Stimulated activated CD8-positive, alpha-beta memory T cell treated with anti-CD3 and anti-CD28 coated beads, Interleukin-7, amount 100 ng/mL, for 48 hours (primary cell): ENCODE measurements around the gene PTPRN2.
"Not testable (repeated sequence)": the region's sequence is repeated elsewhere in the genome, so short reads cannot be mapped to it uniquely, and the experiment has no call there.

ENCODE experiments used
- DNase-seq, 2 donors: peaks; one replicate each; pipeline ENCODE4 v3.0.0-alpha.2; 2020; ENCODE audit warnings: low read depth in 1 of 2; ENCODE audit errors: extremely low read depth in 1 of 2

Gene PTPRN2

GRCh38 chr7:158473221-158473620 lies 114.4 kb downstream of the PTPRN2 start:
- DNase-seq = no peak

GRCh38 chr7:158472596-158472995 lies 115.0 kb downstream of the PTPRN2 start:
- DNase-seq = no peak

GRCh38 chr7:158471716-158472115 lies 115.9 kb downstream of the PTPRN2 start:
- DNase-seq = no peak

- no peak for DNase-seq
Measured at GRCh38 chr7:158470336-158470735, 117.3 kb downstream of the PTPRN2 start.

- DNase-seq = no peak
Measured at GRCh38 chr7:158469396-158470051, 118.1 kb downstream of the PTPRN2 start.

GRCh38 chr7:158468700-158469296 lies 118.8 kb downstream of the PTPRN2 start:
- DNase-seq = no peak

GRCh38 chr7:158468181-158468580 lies 119.4 kb downstream of the PTPRN2 start:
- no peak for DNase-seq

- no peak for DNase-seq
Measured at GRCh38 chr7:158467562-158467961, 120.1 kb downstream of the PTPRN2 start.

- no peak for DNase-seq
Measured at GRCh38 chr7:158463317-158463716, 124.3 kb downstream of the PTPRN2 start.

- DNase-seq = no peak
Measured at GRCh38 chr7:158461824-158462223, 125.8 kb downstream of the PTPRN2 start.

- no peak for DNase-seq
Measured at GRCh38 chr7:158460665-158461064, 127.0 kb downstream of the PTPRN2 start.

- no peak for DNase-seq
Measured at GRCh38 chr7:158458716-158459282, 128.8 kb downstream of the PTPRN2 start.

- no peak for DNase-seq
Measured at GRCh38 chr7:158458096-158458495, 129.5 kb downstream of the PTPRN2 start.

- not testable (repeated sequence) for DNase-seq
Measured at GRCh38 chr7:158457586-158457985, 130.0 kb downstream of the PTPRN2 start.

- DNase-seq = no peak
Measured at GRCh38 chr7:158454631-158455030, 133.0 kb downstream of the PTPRN2 start.

GRCh38 chr7:158453663-158454062 lies 134.0 kb downstream of the PTPRN2 start:
- no peak for DNase-seq

- DNase-seq = no peak
Measured at GRCh38 chr7:158452331-158452730, 135.3 kb downstream of the PTPRN2 start.

GRCh38 chr7:158450476-158451124 lies 137.0 kb downstream of the PTPRN2 start:
- DNase-seq = no peak

GRCh38 chr7:158449942-158450341 lies 137.7 kb downstream of the PTPRN2 start:
- no peak for DNase-seq

GRCh38 chr7:158449266-158449665 lies 138.4 kb downstream of the PTPRN2 start:
- DNase-seq = no peak

GRCh38 chr7:158448430-158449100 lies 139.1 kb downstream of the PTPRN2 start:
- no peak for DNase-seq
